Upper lobe of left lung (tissue), 6 donors: ENCODE measurements around the gene SCRT2. TPM values are rescaled to one million over a fixed set of nuclear protein-coding genes. Genes with fewer than 3 reads are reported as not detected.
A peak's percentile ranks its signal among the peaks of the same experiment; 100 is the strongest.

Experiments used
- ATAC-seq, 2 donors: fragments of 200-7000 bp; cut with Tn5 transposase; one replicate each; pipeline ENCODE4 v1.9.1; 2022; ENCODE audit warnings: mild to moderate bottlenecking in 2 of 2, moderate library complexity in 2 of 2; ENCODE audit not compliant: low FRiP score in 2 of 2
- DNase-seq, 2 donors: peaks; one replicate each; pipeline ENCODE4 v3.0.0-alpha.2; 2019 to 2020
- H3K27ac ChIP-seq, 4 donors: fragments of 200-600 bp; sonication (generic); one replicate each; pipeline ENCODE4 v1.5.1; 2016 to 2019
- H3K27me3 ChIP-seq, 4 donors: fragments of 200-600 bp; sonication (generic); one replicate each; pipeline ENCODE4 v1.5.1; 2017 to 2019
- H3K36me3 ChIP-seq, 4 donors: fragments of 200-600 bp; sonication (generic); one replicate each; pipeline ENCODE4 v1.5.1; 2016 to 2019
- H3K4me1 ChIP-seq, 4 donors: fragments of 200-600 bp; sonication (generic); one replicate each; pipeline ENCODE4 v1.5.1; 2018 to 2019
- H3K4me3 ChIP-seq, 4 donors: fragments of 200-600 bp; sonication (generic); one replicate each; pipeline ENCODE4 v1.5.1; 2017 to 2019; ENCODE audit warnings: mild to moderate bottlenecking in 2 of 4, moderate library complexity in 1 of 4
- H3K9me3 ChIP-seq, 4 donors: fragments of 200-600 bp; sonication (generic); one replicate each; pipeline ENCODE4 v1.5.1; 2018 to 2019
- CTCF ChIP-seq, 6 experiments: fragments of 450-650 bp in 4 of 6; fragments of 200-600 bp in 2 of 6; sonication (generic) in 2 of 6; IDR thresholded peaks; one replicate each; pipeline ENCODE4 v1.5.1; 2016 to 2019; ENCODE audit warnings: antibody characterized with exemption in 6 of 6
- EP300 ChIP-seq, 4 donors: sonication (generic); formaldehyde crosslinking; IDR thresholded peaks; one replicate each; pipeline ENCODE4 v1.5.1; 2017; ENCODE audit warnings: antibody characterized with exemption in 4 of 4, control low read depth in 2 of 4
- POLR2A ChIP-seq, 4 donors: fragments of 450-650 bp; IDR thresholded peaks; one replicate each; pipeline ENCODE4 v1.5.1; 2016 to 2017; ENCODE audit warnings: antibody characterized with exemption in 4 of 4, mild to moderate bottlenecking in 2 of 4
- POLR2AphosphoS5 ChIP-seq, 2 donors: sonication (generic); formaldehyde crosslinking; IDR thresholded peaks; one replicate each; pipeline ENCODE4 v1.5.1; 2017; ENCODE audit warnings: antibody characterized with exemption in 2 of 2
- WGBS, 2 donors: methylation state at CpG; one replicate each; pipeline ENCODE4 v1.1.5; 2017 to 2018; 5-methylcytosine and 5-hydroxymethylcytosine counted together
- total RNA-seq, 6 donors: library from RNA; depleted of rRNA in 4 of 6; stranded (reverse); fragments of >200 nt in 4 of 6; gene quantifications; one replicate each; pipeline versions ENCODE4 v1.1.0 to v1.2.1, GENCODE V29; 2016 to 2021
- donor health status: DM: no; HTN: no; CAD: no; lungs with moderate emphysema.
- donor health status: DM: no; HTN: yes; CAD: no; lungs with severe emphysema.

The SCRT2 gene
- total RNA-seq, 6 donors from 2014 or later, result not detected

DNA sequence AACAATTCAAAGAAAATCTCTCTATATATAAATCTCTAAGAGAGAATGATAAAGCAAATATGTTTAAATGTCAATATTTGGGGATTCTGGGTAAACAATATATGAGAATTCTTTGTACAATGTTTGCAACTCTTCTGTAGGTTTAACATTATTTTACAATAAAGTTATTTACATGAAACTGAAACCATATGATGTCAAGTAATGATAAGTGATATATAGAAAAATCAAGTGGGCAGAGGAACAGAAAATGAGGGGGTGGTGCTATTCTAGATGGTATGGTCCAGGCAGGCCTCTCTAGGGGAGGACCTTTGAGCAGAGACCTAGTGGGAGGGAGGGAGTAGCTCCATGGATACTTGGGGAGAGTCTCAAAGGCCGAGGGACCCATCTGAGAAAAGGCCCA, 16.4 kb upstream of the SCRT2 start:
- no peak for DNase-seq
- no peaks in the 10 kb centered on the region for H3K36me3 ChIP-seq
- H3K4me1 ChIP-seq, result no peaks in the 10 kb centered on the region
- TF ChIP-seq POLR2AphosphoS5 (IDR thresholded peaks at IDR 0.05), result no peak
- no peak for TF ChIP-seq CTCF (IDR thresholded peaks at IDR 0.05)
- TF ChIP-seq EP300 (IDR thresholded peaks at IDR 0.05), result no peak
- TF ChIP-seq POLR2A (IDR thresholded peaks at IDR 0.05), result no peak
- H3K27ac ChIP-seq, result no peak overlapping the region
- H3K9me3 ChIP-seq, result no peaks in the 10 kb centered on the region
- ATAC-seq, result no peak
- H3K27me3 ChIP-seq, result no peaks in the 10 kb centered on the region
- no peak overlapping the region for H3K4me3 ChIP-seq
- WGBS, 2 donors, result 69% methylated on average over 1 of the region's 1 CpG

DNA sequence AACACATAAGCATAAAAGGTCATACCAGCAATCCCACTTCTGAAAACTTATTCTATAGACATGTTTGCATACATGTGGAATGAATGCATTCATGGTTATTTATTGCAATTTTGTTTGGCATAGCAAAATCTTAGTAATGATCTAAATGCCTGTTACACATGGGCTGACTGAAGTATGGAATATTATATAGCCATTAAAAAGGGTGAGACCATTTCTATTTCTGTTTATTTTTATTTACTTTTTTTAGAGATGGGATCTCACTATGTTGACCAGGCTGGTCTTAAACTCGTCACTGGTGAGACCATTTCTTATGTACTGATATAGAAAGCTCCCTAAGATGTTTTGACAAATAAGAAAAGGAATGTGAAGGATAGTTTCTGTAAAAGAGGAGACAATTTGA, 14.3 kb upstream of the SCRT2 start:
- no peak for TF ChIP-seq CTCF (IDR thresholded peaks at IDR 0.05)
- TF ChIP-seq EP300 (IDR thresholded peaks at IDR 0.05), result no peak
- no peak for TF ChIP-seq POLR2A (IDR thresholded peaks at IDR 0.05)
- TF ChIP-seq POLR2AphosphoS5 (IDR thresholded peaks at IDR 0.05), result no peak
- WGBS, 2 donors, result 55 to 56% methylated on average over 1 of the region's 1 CpG
- no peaks in the 10 kb centered on the region for H3K27me3 ChIP-seq

DNA sequence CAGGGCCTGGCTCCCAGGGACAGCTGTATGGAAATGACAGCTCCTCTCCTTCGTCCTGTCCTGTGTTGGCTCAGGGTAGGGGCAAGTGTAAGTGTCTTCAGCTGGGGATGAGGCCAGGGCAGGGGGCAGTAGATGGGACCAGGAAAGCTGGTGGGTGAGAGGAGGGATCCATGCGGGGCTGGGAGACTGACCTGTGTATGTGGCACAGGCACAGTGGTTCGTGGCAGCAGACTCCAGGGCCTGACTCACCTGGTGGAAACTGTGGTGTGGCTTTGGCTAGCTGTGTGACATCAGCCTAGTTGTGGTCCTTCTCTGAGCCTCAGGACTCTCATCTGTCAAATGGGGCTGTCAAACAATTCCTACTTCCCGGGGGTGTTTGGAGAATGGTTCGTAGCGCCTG, 13.7 kb upstream of the SCRT2 start:
- ATAC-seq (peak in 1 of 2 donors; percentile 12), DNase-seq (no peak)
- no peaks in the 10 kb centered on the region for H3K36me3 ChIP-seq
- H3K9me3 ChIP-seq, result no peaks in the 10 kb centered on the region
- TF ChIP-seq CTCF (IDR thresholded peaks at IDR 0.05), result no peak
- no peak for TF ChIP-seq POLR2AphosphoS5 (IDR thresholded peaks at IDR 0.05)
- no peak for TF ChIP-seq EP300 (IDR thresholded peaks at IDR 0.05)
- TF ChIP-seq POLR2A (IDR thresholded peaks at IDR 0.05), result no peak
- no peaks in the 10 kb centered on the region for H3K27me3 ChIP-seq
- H3K4me1 ChIP-seq, result no peaks in the 10 kb centered on the region
- H3K4me3 ChIP-seq, result no peak overlapping the region
- no peak overlapping the region for H3K27ac ChIP-seq
- WGBS, 2 donors, result 73 to 82% methylated on average over 6 of the region's 6 CpGs

More for the DNA sequence above, 14.3 kb upstream of the SCRT2 start:
- no peaks in the 10 kb centered on the region for H3K9me3 ChIP-seq
- no peak overlapping the region for H3K4me3 ChIP-seq
- H3K36me3 ChIP-seq, result no peaks in the 10 kb centered on the region
- DNase-seq, result no peak
- no peaks in the 10 kb centered on the region for H3K4me1 ChIP-seq
- H3K27ac ChIP-seq, result no peak overlapping the region
- no peak for ATAC-seq

GRCh38 chr20:688809-689212, 13.2 kb upstream of the SCRT2 start:
- ATAC-seq, result no peak
- TF ChIP-seq POLR2AphosphoS5 (IDR thresholded peaks at IDR 0.05) (no peak), CTCF (IDR thresholded peaks at IDR 0.05) (no peak), POLR2A (IDR thresholded peaks at IDR 0.05) (no peak), EP300 (IDR thresholded peaks at IDR 0.05) (no peak)
- Histone ChIP-seq H3K4me3 (no peak overlapping the region), H3K27me3 (no peaks in the 10 kb centered on the region), H3K27ac (no peak overlapping the region), H3K36me3 (no peaks in the 10 kb centered on the region), H3K9me3 (no peaks in the 10 kb centered on the region), H3K4me1 (no peaks in the 10 kb centered on the region)
- WGBS, 2 donors, result 20 to 31% methylated on average over 8 to 13 of the region's 13 CpGs
- DNase-seq, result no peak

- ATAC-seq, result no peak
- DNase-seq, result no peak
- WGBS, 2 donors, result 72 to 73% methylated on average over 9 of the region's 9 CpGs
- TF ChIP-seq POLR2AphosphoS5 (IDR thresholded peaks at IDR 0.05) (no peak), EP300 (IDR thresholded peaks at IDR 0.05) (no peak), POLR2A (IDR thresholded peaks at IDR 0.05) (no peak), CTCF (IDR thresholded peaks at IDR 0.05) (no peak)
- Histone ChIP-seq H3K4me3 (no peak overlapping the region), H3K27me3 (no peaks in the 10 kb centered on the region), H3K9me3 (no peaks in the 10 kb centered on the region), H3K27ac (no peak overlapping the region), H3K36me3 (no peaks in the 10 kb centered on the region), H3K4me1 (no peaks in the 10 kb centered on the region)
Observed at GRCh38 chr20:687468-688203, 12.0 kb upstream of the SCRT2 start.
